Kidney epithelial cell (primary cell): ENCODE data around the gene P4HA3. TPM values are rescaled to one million over a fixed set of nuclear protein-coding genes. Genes with fewer than 3 reads are reported as not detected.

ENCODE experiments used
- DNase-seq: peaks from one replicate; pipeline ENCODE4 v3.0.0-alpha.2; 2010; ENCODE audit warnings: low read depth
- H3K27me3 ChIP-seq: 2 replicates; pipeline ENCODE4 v1.6.0; 2011; ENCODE audit warnings: low read length; ENCODE audit not compliant: control insufficient read depth, insufficient read depth
- H3K36me3 ChIP-seq: 2 replicates; pipeline ENCODE4 v1.5.1; 2011; ENCODE audit warnings: low read length; ENCODE audit not compliant: control insufficient read depth, insufficient read depth
- H3K4me3 ChIP-seq: 2 replicates; pipeline ENCODE4 v1.5.1; 2011; ENCODE audit warnings: low read depth, mild to moderate bottlenecking, control low read depth, low read length
- total RNA-seq: library from RNA; depleted of rRNA; stranded (reverse); fragments of >200 nt; gene quantifications from 2 replicates; pipeline ENCODE4 v1.2.3, GENCODE V29; 2015
- TF ChIP-seq, protein P1 (sequence below): IDR thresholded peaks from 2 replicates; pipeline ENCODE4 v1.5.1; 2011; ENCODE audit warnings: mild to moderate bottlenecking, moderate library complexity, low read length, control low read depth, inconsistent platforms; ENCODE audit not compliant: insufficient read depth, poor library complexity, severe bottlenecking

P4HA3 gene
- total RNA-seq, 1 donor from 2014 or later = 0.88 TPM

DNA sequence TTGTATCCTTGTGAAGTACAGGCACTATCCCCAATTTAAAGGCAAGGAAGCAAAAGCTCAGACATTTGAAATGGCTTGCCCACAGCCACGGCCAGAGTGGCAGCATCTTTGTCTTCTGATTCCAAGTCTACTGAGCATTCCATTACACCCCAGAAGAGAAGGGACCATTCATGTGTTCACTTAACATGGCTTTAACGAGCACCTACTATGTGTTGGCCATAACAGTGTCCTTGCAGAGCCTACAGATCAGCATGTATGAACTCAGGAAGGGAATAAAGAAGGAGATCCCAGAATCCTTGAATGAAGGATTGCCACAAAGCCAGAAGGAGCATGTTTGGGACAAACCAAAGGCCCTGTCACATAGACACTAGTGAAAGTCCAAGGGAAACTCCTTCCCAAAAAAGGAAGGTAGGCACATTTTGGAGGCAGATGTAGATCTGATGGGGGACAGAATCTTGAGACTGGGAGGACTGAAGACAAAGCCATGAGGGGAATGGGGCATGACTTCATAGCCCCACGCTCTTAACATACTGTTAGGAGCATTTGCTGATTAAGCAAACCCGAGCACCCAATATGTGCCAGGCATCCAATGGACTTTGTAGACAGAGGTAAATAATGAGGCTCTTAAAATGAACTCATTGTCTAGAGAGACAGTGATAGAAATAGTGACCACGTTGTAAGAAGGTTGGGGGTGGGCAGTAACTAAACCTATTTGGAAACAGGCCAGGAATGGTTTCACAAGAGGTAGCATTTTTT lies 54.9 kb downstream of the P4HA3 start:
- Histone ChIP-seq H3K36me3 (no peaks in the 10 kb centered on the region), H3K4me3 (no peak overlapping the region), H3K27me3 (no peaks in the 10 kb centered on the region)
- DNase-seq = no peak
- TF ChIP-seq, protein P1, sequence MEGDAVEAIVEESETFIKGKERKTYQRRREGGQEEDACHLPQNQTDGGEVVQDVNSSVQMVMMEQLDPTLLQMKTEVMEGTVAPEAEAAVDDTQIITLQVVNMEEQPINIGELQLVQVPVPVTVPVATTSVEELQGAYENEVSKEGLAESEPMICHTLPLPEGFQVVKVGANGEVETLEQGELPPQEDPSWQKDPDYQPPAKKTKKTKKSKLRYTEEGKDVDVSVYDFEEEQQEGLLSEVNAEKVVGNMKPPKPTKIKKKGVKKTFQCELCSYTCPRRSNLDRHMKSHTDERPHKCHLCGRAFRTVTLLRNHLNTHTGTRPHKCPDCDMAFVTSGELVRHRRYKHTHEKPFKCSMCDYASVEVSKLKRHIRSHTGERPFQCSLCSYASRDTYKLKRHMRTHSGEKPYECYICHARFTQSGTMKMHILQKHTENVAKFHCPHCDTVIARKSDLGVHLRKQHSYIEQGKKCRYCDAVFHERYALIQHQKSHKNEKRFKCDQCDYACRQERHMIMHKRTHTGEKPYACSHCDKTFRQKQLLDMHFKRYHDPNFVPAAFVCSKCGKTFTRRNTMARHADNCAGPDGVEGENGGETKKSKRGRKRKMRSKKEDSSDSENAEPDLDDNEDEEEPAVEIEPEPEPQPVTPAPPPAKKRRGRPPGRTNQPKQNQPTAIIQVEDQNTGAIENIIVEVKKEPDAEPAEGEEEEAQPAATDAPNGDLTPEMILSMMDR = no peak

- no peak overlapping the region for H3K4me3 ChIP-seq
- DNase-seq = no peak
- H3K27me3 ChIP-seq = no peaks in the 10 kb centered on the region
- TF ChIP-seq, protein P1 = peak; percentile 88
- H3K36me3 ChIP-seq = no peaks in the 10 kb centered on the region
These were observed 55.6 kb downstream of the P4HA3 start for GRCh38 chr11:74255741-74256375.

DNA sequence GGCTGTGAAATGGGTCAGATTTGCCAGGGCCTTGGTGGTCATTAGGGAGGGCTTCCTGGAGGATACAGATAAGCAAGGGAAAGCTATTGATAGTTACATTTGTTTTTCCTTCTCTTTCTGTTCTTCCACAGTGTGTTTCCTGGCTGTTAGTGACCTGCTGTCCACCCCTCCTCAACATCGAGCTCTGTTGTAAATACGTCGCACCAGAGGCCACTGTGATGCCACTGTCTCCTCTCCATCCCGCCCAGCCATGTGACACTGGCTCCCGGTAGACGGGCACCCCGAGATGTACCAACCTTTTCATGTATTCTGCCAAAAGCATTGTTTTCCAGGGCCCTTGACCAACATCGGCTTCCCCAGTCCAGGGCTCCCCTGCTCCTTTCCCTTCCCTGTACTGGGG lies 58.1 kb downstream of the P4HA3 start:
- H3K4me3 ChIP-seq = no peak overlapping the region
- no peaks in the 10 kb centered on the region for H3K36me3 ChIP-seq
- no peak for DNase-seq
- no peaks in the 10 kb centered on the region for H3K27me3 ChIP-seq
- TF ChIP-seq, protein P1 = no peak

GRCh38 chr11:74249496-74249895 lies 61.9 kb downstream of the P4HA3 start:
- H3K27me3 ChIP-seq = no peaks in the 10 kb centered on the region
- no peaks in the 10 kb centered on the region for H3K36me3 ChIP-seq
- TF ChIP-seq, protein P1 = no peak
- H3K4me3 ChIP-seq = no peak overlapping the region
- DNase-seq = no peak

DNA sequence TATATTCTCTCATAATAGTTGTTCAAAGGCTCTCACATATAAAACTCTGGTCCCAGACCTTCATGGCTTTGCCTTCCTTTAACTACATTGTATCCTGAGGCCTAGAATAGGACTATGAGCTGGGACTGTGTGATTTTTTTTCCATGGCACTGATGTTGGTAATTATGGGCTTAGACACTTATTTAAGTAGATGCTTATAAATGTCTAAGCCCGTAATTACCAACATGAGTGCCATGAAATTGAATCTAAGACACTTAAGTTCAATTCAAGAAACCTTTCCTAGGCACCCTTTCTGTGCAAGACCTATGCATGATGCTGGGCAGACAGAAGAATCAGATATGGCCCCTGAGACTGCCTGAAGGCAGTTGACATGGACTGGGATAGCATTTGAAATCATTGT lies 63.0 kb downstream of the P4HA3 start:
- Histone ChIP-seq H3K36me3 (no peaks in the 10 kb centered on the region), H3K27me3 (no peaks in the 10 kb centered on the region), H3K4me3 (no peak overlapping the region)
- DNase-seq = no peak
- TF ChIP-seq, protein P1 = no peak
